ENCODE measurements around the gene HIVEP2. TPM values are rescaled to one million over a fixed set of nuclear protein-coding genes. Genes with fewer than 3 reads are reported as not detected.
A peak's percentile ranks its signal among the peaks of the same experiment; 100 is the strongest.

HIVEP2 gene
- total RNA-seq, 1 experiment from 2014 or later, result 10.3 TPM

DNA sequence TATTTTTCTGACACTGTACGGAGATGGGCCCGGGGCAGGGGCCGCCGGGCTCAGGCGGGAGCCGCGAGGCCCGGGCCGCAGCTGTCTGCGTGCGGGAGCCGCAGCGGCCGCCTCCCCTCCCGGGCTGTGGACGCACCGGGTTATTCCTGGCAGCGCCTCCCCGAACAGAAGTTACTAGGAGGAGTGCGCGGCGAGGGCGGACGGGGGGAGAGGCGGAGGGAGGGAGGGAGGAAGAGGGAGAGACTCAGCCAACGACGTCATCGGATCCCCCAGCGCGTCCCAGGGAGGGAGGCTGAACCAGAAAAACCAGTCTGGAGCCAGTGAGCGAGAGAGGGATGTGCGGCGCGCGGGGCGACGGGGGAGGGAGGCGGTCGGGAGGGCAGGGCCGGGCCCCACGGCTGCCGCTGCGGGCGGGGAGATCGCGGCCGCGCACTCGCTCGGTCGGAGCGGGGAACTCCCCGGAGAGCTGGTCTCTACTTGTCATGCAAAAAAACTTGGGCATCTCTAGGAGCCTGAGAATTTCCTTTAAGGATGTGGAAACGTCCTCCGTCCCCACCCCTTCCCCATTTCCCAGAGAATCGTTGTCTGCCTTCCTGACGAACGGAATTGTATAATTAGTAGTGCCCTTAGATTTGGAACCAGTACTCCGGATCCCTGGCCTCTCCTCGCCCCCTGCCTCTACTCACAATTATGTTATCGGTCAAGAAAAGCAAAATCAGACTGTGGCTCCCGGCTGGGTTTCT lies 1.4 kb upstream of the HIVEP2 start:
- DNase-seq (ENCODE audit: low read depth, low spot score) (peak; percentile 76), ATAC-seq (peak; percentile 80)
- TSS peak; percentile 90 for BruUV-seq (replicated peaks)
- Histone ChIP-seq H3K36me3 (ENCODE audit: control insufficient read depth, insufficient read depth, low read length) (no peaks in the 10 kb centered on the region), H3K27me3 (ENCODE audit: control insufficient read depth, insufficient read depth, low read length) (no peaks in the 10 kb centered on the region), H3K27ac (ENCODE audit: low read length) (peak overlapping the region; percentile 78), H3K9me3 (ENCODE audit: control insufficient read depth, insufficient read depth, low read depth, low read length) (no peaks in the 10 kb centered on the region), H3K4me1 (ENCODE audit: control insufficient read depth, insufficient read depth, low read length) (peaks cover 19% of the 10 kb centered on the region), H3K4me3 (ENCODE audit: low read depth in 2 of 2, low read length in 2 of 2) (peak overlapping the region; percentile 75 to 86)
- TF ChIP-seq, protein P1, sequence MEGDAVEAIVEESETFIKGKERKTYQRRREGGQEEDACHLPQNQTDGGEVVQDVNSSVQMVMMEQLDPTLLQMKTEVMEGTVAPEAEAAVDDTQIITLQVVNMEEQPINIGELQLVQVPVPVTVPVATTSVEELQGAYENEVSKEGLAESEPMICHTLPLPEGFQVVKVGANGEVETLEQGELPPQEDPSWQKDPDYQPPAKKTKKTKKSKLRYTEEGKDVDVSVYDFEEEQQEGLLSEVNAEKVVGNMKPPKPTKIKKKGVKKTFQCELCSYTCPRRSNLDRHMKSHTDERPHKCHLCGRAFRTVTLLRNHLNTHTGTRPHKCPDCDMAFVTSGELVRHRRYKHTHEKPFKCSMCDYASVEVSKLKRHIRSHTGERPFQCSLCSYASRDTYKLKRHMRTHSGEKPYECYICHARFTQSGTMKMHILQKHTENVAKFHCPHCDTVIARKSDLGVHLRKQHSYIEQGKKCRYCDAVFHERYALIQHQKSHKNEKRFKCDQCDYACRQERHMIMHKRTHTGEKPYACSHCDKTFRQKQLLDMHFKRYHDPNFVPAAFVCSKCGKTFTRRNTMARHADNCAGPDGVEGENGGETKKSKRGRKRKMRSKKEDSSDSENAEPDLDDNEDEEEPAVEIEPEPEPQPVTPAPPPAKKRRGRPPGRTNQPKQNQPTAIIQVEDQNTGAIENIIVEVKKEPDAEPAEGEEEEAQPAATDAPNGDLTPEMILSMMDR (IDR thresholded peaks at IDR 0.05), result no peak
- TF ChIP-seq TCF7L2 (IDR thresholded peaks at IDR 0.05; ENCODE audit: low read depth, low read length) (no peak), POLR2AphosphoS5 (IDR thresholded peaks at IDR 0.05; ENCODE audit: low read depth, low read length) (no peak; the same call in none of the 2 replicates), REST (IDR thresholded peaks at IDR 0.05; ENCODE audit: insufficient read depth in 1 of 2, low read depth in 2 of 2, low read length in 1 of 2) (no peak), SIN3A (IDR thresholded peaks at IDR 0.05; ENCODE audit: borderline replicate concordance, insufficient read depth, low read depth, low read length) (no peak)
- intact Hi-C loops (cut with micrococcal nuclease; ENCODE audit: unreplicated experiment), result no loop called here
- ChIA-PET CTCF (no interaction called here), POLR2A (no interaction called here)
- in situ Hi-C loops (cut with HindIII; ENCODE audit: low pct_unique_long_range_greater_than_20kb, low sequenced_read_pairs), result no loop called here

GRCh38 chr6:142945446-142946180 lies 637 bp upstream of the HIVEP2 start:
- BruUV-seq (replicated peaks), result no TSS peak
- Histone ChIP-seq H3K9me3 (ENCODE audit: control insufficient read depth, insufficient read depth, low read depth, low read length) (no peaks in the 10 kb centered on the region), H3K27ac (ENCODE audit: low read length) (peak overlapping the region; percentile 78), H3K27me3 (ENCODE audit: control insufficient read depth, insufficient read depth, low read length) (no peaks in the 10 kb centered on the region), H3K4me3 (ENCODE audit: low read depth in 2 of 2, low read length in 2 of 2) (peak overlapping the region; percentile 75 to 86), H3K4me1 (ENCODE audit: control insufficient read depth, insufficient read depth, low read length) (peaks cover 25% of the 10 kb centered on the region), H3K36me3 (ENCODE audit: control insufficient read depth, insufficient read depth, low read length) (no peaks in the 10 kb centered on the region)
- peak; percentile 49 for ATAC-seq
- intact Hi-C loops (cut with micrococcal nuclease; ENCODE audit: unreplicated experiment) (no loop called here), in situ Hi-C loops (cut with HindIII; ENCODE audit: low pct_unique_long_range_greater_than_20kb, low sequenced_read_pairs) (no loop called here)
- ChIA-PET POLR2A (no interaction called here), CTCF (no interaction called here)
- DNase-seq (ENCODE audit: low read depth, low spot score), result no peak
- TF ChIP-seq TCF7L2 (IDR thresholded peaks at IDR 0.05; ENCODE audit: low read depth, low read length), result no peak
- TF ChIP-seq REST (IDR thresholded peaks at IDR 0.05; ENCODE audit: insufficient read depth in 1 of 2, low read depth in 2 of 2, low read length in 1 of 2), result no peak
- no peak for TF ChIP-seq POLR2AphosphoS5 (IDR thresholded peaks at IDR 0.05; ENCODE audit: low read depth, low read length)
- no peak for TF ChIP-seq SIN3A (IDR thresholded peaks at IDR 0.05; ENCODE audit: borderline replicate concordance, insufficient read depth, low read depth, low read length)
- TF ChIP-seq, protein P1 (IDR thresholded peaks at IDR 0.05), result no peak

Measured in Panc1 (cell line).